GM19324 (cell line): ENCODE data around the gene CELF5.

ENCODE experiments used
- ATAC-seq: cut with Tn5 transposase; IDR thresholded peaks from one replicate; pipeline ENCODE4 v1.9.1; 2021; ENCODE audit warnings: mild to moderate bottlenecking, moderate library complexity; ENCODE audit not compliant: unreplicated experiment, low FRiP score

CELF5 gene

GRCh38 chr19:3269916-3270671, 45.6 kb downstream of the CELF5 start:
- no peak for ATAC-seq

GRCh38 chr19:3270902-3271301, 46.4 kb downstream of the CELF5 start:
- ATAC-seq, result no peak

- ATAC-seq, result no peak
Measured at GRCh38 chr19:3272401-3272931, 48.0 kb downstream of the CELF5 start.

GRCh38 chr19:3272952-3273351, 48.5 kb downstream of the CELF5 start:
- ATAC-seq, result no peak

- no peak for ATAC-seq
Measured at GRCh38 chr19:3274245-3274941, 49.9 kb downstream of the CELF5 start.

- ATAC-seq, result no peak
Measured at GRCh38 chr19:3274942-3275582, 50.6 kb downstream of the CELF5 start.

- ATAC-seq, result no peak
Measured at GRCh38 chr19:3275583-3276340, 51.3 kb downstream of the CELF5 start.

GRCh38 chr19:3276341-3276799, 51.9 kb downstream of the CELF5 start:
- ATAC-seq, result no peak

- ATAC-seq, result no peak
Measured at GRCh38 chr19:3277649-3278048, 53.2 kb downstream of the CELF5 start.

GRCh38 chr19:3278294-3278693, 53.8 kb downstream of the CELF5 start:
- ATAC-seq, result no peak

GRCh38 chr19:3278749-3279148, 54.3 kb downstream of the CELF5 start:
- no peak for ATAC-seq

GRCh38 chr19:3279306-3279705, 54.8 kb downstream of the CELF5 start:
- no peak for ATAC-seq

- no peak for ATAC-seq
Measured at GRCh38 chr19:3281026-3281425, 56.6 kb downstream of the CELF5 start.

- no peak for ATAC-seq
Measured at GRCh38 chr19:3282155-3282554, 57.7 kb downstream of the CELF5 start.

- ATAC-seq, result no peak
Measured at GRCh38 chr19:3282564-3282963, 58.1 kb downstream of the CELF5 start.

- ATAC-seq, result no peak
Measured at GRCh38 chr19:3283246-3283751, 58.8 kb downstream of the CELF5 start.

- no peak for ATAC-seq
Measured at GRCh38 chr19:3283886-3284657, 59.6 kb downstream of the CELF5 start.

GRCh38 chr19:3284759-3285646, 60.5 kb downstream of the CELF5 start:
- no peak for ATAC-seq
